ENCODE results near the gene ARID4A. TPM values are rescaled to one million over a fixed set of nuclear protein-coding genes. Genes with fewer than 3 reads are reported as not detected.
A peak's percentile ranks its signal among the peaks of the same experiment; 100 is the strongest.
"Not testable (repeated sequence)": the region's sequence is repeated elsewhere in the genome, so short reads cannot be mapped to it uniquely, and the experiment has no call there.

The ARID4A gene, protein sequence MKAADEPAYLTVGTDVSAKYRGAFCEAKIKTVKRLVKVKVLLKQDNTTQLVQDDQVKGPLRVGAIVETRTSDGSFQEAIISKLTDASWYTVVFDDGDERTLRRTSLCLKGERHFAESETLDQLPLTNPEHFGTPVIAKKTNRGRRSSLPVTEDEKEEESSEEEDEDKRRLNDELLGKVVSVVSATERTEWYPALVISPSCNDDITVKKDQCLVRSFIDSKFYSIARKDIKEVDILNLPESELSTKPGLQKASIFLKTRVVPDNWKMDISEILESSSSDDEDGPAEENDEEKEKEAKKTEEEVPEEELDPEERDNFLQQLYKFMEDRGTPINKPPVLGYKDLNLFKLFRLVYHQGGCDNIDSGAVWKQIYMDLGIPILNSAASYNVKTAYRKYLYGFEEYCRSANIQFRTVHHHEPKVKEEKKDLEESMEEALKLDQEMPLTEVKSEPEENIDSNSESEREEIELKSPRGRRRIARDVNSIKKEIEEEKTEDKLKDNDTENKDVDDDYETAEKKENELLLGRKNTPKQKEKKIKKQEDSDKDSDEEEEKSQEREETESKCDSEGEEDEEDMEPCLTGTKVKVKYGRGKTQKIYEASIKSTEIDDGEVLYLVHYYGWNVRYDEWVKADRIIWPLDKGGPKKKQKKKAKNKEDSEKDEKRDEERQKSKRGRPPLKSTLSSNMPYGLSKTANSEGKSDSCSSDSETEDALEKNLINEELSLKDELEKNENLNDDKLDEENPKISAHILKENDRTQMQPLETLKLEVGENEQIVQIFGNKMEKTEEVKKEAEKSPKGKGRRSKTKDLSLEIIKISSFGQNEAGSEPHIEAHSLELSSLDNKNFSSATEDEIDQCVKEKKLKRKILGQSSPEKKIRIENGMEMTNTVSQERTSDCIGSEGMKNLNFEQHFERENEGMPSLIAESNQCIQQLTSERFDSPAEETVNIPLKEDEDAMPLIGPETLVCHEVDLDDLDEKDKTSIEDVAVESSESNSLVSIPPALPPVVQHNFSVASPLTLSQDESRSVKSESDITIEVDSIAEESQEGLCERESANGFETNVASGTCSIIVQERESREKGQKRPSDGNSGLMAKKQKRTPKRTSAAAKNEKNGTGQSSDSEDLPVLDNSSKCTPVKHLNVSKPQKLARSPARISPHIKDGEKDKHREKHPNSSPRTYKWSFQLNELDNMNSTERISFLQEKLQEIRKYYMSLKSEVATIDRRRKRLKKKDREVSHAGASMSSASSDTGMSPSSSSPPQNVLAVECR
- 7.3 TPM for polyA plus RNA-seq (2013, experiment 1 of 2)
- 8.1 TPM for polyA plus RNA-seq (2013, experiment 2 of 2)

DNA sequence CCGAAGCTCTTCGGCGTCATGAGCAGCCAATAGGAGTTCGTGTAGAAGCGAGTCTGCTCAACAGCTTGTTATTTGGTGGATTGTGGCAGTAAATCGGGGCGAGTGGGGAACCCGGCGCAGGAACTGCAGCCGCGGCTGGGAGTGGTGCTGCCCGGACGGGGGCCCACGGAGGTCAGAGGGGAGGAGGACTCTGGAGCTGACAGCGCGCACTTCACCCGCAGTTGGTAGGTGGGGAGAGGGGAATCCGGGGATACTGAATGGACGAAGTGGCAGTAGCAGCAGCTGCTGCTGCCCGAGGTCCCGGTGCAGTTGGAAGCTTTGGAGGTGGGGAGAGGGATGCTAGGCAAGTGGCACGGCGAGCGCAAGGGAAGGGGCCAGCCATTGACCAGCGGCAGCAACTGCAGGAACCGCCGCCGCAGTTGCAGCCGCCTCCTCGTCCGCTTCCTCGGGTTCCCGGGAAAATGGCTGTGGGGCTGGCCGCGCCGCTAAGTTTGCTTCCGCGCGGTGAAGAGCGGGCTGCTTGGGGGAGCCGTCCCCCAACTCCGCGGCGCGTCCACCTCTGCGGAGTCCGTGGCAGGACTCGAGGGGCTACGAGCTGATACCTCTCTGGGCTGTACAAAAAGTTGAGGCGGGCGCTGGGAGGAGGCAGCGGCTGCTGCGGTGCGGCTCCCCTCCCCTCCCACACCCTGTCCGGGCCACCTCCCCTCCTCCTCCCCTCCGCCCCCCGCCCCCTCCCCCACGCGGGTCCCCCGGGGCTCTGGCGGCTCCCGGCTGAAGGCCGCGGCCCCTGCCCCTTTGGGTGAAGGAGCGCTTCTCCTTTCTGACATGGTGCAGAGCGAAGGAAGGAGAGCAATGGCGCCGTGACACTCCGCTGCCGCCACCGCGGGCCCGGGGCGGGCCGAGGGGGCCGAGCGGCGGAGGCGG is at the start of gene ARID4A:
Gene ARID4A (plus strand): TSS at position 79 of the 924 bp plus-strand sequence. CDS start 1,300 bp downstream, outside the sequence.
- peak within 1 kb of the TSS; percentile 85 for H3K4me3 ChIP-seq (ENCODE audit: low read length)
- H3K9me3 ChIP-seq (ENCODE audit: insufficient read depth, low read depth, low read length) = no peaks in the 10 kb centered on the region
- H3K27ac ChIP-seq (ENCODE audit: low read depth, low read length) = peak within 1 kb of the TSS; percentile 97
- peak within 1 kb of the TSS; percentile 98 for H3K9ac ChIP-seq (ENCODE audit: low read depth, low read length)
- under 1% methylated on average over 71 of the region's 79 CpGs for WGBS
- H3K27me3 ChIP-seq (ENCODE audit: insufficient read depth, low read length) = no peaks in the 10 kb centered on the region
- H3K4me1 ChIP-seq (ENCODE audit: insufficient read depth, low read length) = peaks cover 5% of the 10 kb centered on the region; the same call in 1 of the 2 replicates
- peaks cover 39% of the 10 kb centered on the region for H3K36me3 ChIP-seq (ENCODE audit: insufficient read depth, low read length)

DNA sequence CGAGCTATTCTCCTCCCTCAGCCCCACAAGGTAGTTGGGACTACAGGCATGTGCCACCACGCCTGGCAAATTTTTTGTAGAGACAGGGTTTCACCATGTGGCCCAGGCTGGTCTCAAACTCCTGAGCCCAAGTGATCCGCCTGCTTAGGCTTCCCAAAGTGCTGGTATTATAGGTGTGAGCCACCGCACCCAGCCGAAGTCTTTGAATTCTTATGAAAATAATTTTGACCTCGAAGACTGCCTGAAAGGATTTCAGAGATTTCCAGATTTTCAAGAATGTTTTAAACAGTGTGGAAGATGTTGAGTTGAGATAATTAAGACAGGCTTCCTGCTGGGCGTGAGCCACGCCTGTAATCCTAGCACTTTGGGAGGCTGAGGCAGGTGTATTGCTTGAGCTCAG is 48.7 kb upstream of the ARID4A start:
- H3K27ac ChIP-seq (ENCODE audit: low read depth, low read length) = no peak overlapping the region
- H3K27me3 ChIP-seq (ENCODE audit: insufficient read depth, low read length) = no peaks in the 10 kb centered on the region
- no peak overlapping the region for H3K9ac ChIP-seq (ENCODE audit: low read depth, low read length)
- no peak overlapping the region for H3K4me3 ChIP-seq (ENCODE audit: low read length)
- 94% methylated on average over 8 of the region's 8 CpGs for WGBS
- H3K36me3 ChIP-seq (ENCODE audit: insufficient read depth, low read length) = peaks cover 69% of the 10 kb centered on the region
- no peaks in the 10 kb centered on the region; the same call in 1 of the 2 replicates for H3K4me1 ChIP-seq (ENCODE audit: insufficient read depth, low read length)
- no peaks in the 10 kb centered on the region for H3K9me3 ChIP-seq (ENCODE audit: insufficient read depth, low read depth, low read length)

DNA sequence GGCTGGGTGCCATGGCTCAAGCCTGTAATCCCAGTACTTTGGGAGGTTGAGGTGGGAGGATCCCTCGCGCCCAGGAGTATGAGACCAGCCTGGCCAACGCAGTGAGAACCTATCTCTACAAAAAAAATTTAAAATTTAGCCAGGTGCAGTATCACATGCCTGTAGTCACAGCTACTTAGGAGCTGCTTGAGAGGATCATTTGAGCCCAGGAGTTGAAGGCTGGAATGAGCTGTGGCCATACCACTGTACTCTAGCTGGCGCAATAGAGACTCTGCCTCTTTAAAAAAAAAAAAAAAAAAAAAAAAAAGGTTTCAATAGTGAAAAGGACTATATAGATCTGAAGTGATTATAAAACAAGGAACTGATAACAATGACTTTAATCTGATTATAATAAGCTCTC is 40.2 kb upstream of the ARID4A start:
- 100% methylated on average over 3 of the region's 4 CpGs for WGBS
- H3K36me3 ChIP-seq (ENCODE audit: insufficient read depth, low read length) = peaks cover 99% of the 10 kb centered on the region
- H3K4me1 ChIP-seq (ENCODE audit: insufficient read depth, low read length) = no peaks in the 10 kb centered on the region
- H3K9me3 ChIP-seq (ENCODE audit: insufficient read depth, low read depth, low read length) = no peaks in the 10 kb centered on the region
- H3K9ac ChIP-seq (ENCODE audit: low read depth, low read length) = no peak overlapping the region
- no peak overlapping the region for H3K27ac ChIP-seq (ENCODE audit: low read depth, low read length)
- H3K27me3 ChIP-seq (ENCODE audit: insufficient read depth, low read length) = no peaks in the 10 kb centered on the region
- no peak overlapping the region for H3K4me3 ChIP-seq (ENCODE audit: low read length)

DNA sequence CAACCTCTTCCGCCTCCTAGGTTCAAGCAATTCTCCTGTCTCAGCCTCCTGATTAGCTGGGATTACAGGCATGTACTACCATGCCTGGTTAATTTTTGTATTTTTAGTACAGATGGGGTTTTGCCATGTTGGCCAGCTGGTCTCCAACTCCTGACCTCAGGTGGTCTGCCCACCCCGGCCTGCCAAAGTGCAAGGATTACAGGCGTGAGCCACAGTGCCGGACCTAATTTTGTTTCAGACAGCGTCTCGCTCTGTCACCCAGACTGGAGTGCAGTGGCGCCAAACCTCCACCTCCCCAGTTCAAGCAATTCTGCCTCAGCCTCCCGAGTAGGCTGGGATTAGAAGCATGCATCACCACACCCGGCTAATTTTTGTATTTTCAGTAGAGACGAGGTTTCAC is 36.4 kb upstream of the ARID4A start:
- H3K4me1 ChIP-seq (ENCODE audit: insufficient read depth, low read length); H3K4me3 ChIP-seq (ENCODE audit: low read length); H3K9me3 ChIP-seq (ENCODE audit: insufficient read depth, low read depth, low read length); H3K9ac ChIP-seq (ENCODE audit: low read depth, low read length); H3K27me3 ChIP-seq (ENCODE audit: insufficient read depth, low read length); H3K27ac ChIP-seq (ENCODE audit: low read depth, low read length): not testable (repeated sequence)
- H3K36me3 ChIP-seq (ENCODE audit: insufficient read depth, low read length) = peaks cover 100% of the 10 kb centered on the region
- 97% methylated on average over 10 of the region's 10 CpGs for WGBS

DNA sequence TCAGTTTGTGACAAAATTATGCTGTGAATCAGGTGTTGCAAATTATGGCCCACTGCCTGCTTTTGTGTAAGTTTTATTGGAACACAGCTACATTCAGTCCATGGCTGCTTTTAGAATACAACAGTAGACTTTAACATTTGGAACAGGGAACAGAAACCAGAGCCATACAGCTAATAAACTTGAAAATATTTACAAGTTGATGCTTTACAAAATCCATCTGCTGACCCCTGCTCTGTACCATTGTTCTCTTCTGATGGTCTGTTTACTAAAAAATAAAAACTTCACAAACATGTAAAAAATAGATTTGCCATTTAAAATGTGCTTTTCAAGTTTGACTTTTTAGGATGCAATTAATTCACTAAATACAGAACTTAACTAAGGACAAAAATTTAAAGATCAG is 33.0 kb upstream of the ARID4A start:
- H3K27me3 ChIP-seq (ENCODE audit: insufficient read depth, low read length) = no peaks in the 10 kb centered on the region
- no peak overlapping the region for H3K9ac ChIP-seq (ENCODE audit: low read depth, low read length)
- no peak overlapping the region for H3K27ac ChIP-seq (ENCODE audit: low read depth, low read length)
- no peaks in the 10 kb centered on the region for H3K9me3 ChIP-seq (ENCODE audit: insufficient read depth, low read depth, low read length)
- H3K4me3 ChIP-seq (ENCODE audit: low read length) = no peak overlapping the region
- peaks cover 100% of the 10 kb centered on the region for H3K36me3 ChIP-seq (ENCODE audit: insufficient read depth, low read length)
- no peaks in the 10 kb centered on the region for H3K4me1 ChIP-seq (ENCODE audit: insufficient read depth, low read length)

DNA sequence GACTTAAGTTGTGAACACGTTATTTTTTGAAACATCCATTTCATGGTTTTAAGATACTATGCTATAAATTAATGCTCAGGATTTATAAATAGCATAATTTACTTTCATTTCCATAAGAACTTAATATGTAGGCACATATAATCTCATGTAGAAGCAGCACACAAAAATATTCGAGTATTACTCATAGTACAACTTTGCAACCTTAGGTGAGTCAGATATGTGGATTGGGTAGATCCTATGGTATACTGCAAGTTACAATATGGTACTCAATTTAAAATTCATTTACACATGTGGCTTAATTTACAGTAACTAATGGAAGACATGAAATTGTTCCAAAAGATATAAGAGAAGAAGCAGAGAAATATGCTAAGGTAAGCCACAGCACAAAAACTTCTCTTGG is 27.7 kb upstream of the ARID4A start:
- no peaks in the 10 kb centered on the region for H3K4me1 ChIP-seq (ENCODE audit: insufficient read depth, low read length)
- no CpG with 5 or more reads among the region's 2 CpGs for WGBS
- no peak overlapping the region for H3K9ac ChIP-seq (ENCODE audit: low read depth, low read length)
- peaks cover 97% of the 10 kb centered on the region for H3K36me3 ChIP-seq (ENCODE audit: insufficient read depth, low read length)
- H3K9me3 ChIP-seq (ENCODE audit: insufficient read depth, low read depth, low read length) = no peaks in the 10 kb centered on the region
- no peak overlapping the region for H3K4me3 ChIP-seq (ENCODE audit: low read length)
- no peak overlapping the region for H3K27ac ChIP-seq (ENCODE audit: low read depth, low read length)
- H3K27me3 ChIP-seq (ENCODE audit: insufficient read depth, low read length) = no peaks in the 10 kb centered on the region

DNA sequence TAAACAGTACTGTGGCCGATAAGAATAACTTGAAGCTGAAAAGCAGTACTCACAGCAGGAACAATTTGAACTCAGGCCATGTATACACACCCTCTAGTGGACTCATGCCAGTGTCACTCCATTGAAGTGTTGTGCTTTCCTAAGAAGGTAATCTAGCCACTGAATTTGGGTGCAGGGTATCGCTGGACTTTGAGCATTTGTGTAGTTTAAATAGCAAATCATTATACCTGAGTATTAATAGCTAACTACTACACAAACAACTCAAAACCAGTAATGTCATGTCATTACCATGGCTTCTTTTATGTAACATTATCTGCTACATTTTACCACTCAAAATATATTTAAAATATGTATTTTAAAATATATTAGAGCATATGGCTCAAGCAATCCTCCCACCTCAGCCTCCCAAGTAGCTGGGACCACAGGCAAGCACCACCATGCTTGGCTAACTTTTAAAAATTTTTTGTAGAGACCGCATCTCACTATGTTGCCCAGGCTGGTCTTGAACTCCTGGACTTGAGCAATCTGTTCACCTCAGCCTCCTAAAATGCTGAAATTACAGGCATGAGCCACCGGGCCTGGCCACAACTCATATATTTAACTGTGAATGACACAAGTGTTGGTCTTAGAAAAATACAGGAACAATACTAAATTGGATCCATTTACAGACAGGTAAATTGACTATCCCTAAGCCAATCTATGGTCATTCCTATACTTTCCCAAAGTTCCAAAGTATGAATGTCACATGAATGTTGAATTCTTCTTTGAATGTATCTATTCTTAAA is 25.6 kb upstream of the ARID4A start:
- Histone ChIP-seq H3K9ac (ENCODE audit: low read depth, low read length) (no peak overlapping the region), H3K27ac (ENCODE audit: low read depth, low read length) (no peak overlapping the region), H3K36me3 (ENCODE audit: insufficient read depth, low read length) (peaks cover 90% of the 10 kb centered on the region), H3K9me3 (ENCODE audit: insufficient read depth, low read depth, low read length) (no peaks in the 10 kb centered on the region), H3K4me1 (ENCODE audit: insufficient read depth, low read length) (no peaks in the 10 kb centered on the region), H3K27me3 (ENCODE audit: insufficient read depth, low read length) (no peaks in the 10 kb centered on the region), H3K4me3 (ENCODE audit: low read length) (no peak overlapping the region)
- WGBS = 96% methylated on average over 4 of the region's 4 CpGs

DNA sequence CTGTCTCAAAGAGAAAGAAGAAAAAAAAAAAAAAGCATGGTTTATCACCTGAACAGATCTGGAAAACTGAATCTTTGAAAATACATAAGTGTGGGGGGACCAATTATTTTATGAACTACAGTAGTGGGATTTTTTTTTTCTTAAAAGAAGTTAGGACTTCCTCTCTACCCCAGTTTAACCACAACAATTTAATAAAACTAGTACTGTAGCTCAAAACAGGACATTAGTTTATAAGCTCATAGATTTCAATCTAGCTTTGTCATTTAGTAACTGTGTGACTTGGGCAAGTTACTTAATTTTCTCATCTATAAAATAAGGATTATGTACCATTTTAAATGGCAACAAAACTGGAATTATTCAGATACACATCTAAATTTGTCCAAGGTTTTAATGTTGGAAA is 23.5 kb upstream of the ARID4A start:
- Histone ChIP-seq H3K9me3 (ENCODE audit: insufficient read depth, low read depth, low read length) (no peaks in the 10 kb centered on the region), H3K4me1 (ENCODE audit: insufficient read depth, low read length) (no peaks in the 10 kb centered on the region), H3K27me3 (ENCODE audit: insufficient read depth, low read length) (no peaks in the 10 kb centered on the region), H3K36me3 (ENCODE audit: insufficient read depth, low read length) (peaks cover 90% of the 10 kb centered on the region), H3K9ac (ENCODE audit: low read depth, low read length) (no peak overlapping the region), H3K27ac (ENCODE audit: low read depth, low read length) (no peak overlapping the region), H3K4me3 (ENCODE audit: low read length) (no peak overlapping the region)

DNA sequence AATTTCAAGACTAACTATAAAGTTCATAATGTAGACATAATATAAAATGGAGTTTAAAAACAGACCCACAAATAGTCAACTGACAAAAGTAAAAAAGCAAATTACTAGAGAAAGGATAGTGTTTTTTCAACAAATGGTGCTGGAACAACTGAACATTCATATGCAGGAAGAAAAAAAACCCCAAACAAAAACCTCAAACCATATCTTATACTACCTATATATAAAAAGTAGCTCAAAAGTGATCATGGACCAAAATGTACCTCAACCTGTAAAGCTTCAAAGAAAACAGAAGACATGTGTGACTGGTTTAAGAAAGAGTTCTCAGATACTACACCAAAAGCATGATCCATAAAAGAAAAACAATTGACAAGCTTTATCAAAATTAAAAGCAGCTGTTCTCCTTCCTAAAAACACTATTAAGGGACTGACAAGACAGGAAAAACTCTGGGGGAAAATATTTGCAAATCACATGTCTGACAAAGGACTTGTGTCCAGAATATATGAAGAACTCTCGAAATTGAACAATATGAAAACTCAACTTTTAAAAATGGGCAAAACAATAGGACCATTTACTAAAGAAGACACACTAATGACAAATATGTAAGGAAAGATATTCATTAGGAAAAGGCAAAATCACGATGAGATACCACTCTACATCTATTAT is 22.7 kb upstream of the ARID4A start:
- WGBS = 100% methylated on average over 1 of the region's 2 CpGs
- Histone ChIP-seq H3K36me3 (ENCODE audit: insufficient read depth, low read length) (peaks cover 86% of the 10 kb centered on the region), H3K27ac (ENCODE audit: low read depth, low read length) (no peak overlapping the region), H3K9me3 (ENCODE audit: insufficient read depth, low read depth, low read length) (no peaks in the 10 kb centered on the region), H3K4me1 (ENCODE audit: insufficient read depth, low read length) (no peaks in the 10 kb centered on the region), H3K27me3 (ENCODE audit: insufficient read depth, low read length) (no peaks in the 10 kb centered on the region), H3K4me3 (ENCODE audit: low read length) (no peak overlapping the region), H3K9ac (ENCODE audit: low read depth, low read length) (no peak overlapping the region)

Data from HUES64 (cell line).